ENCODE results near the gene OBI1. TPM values are rescaled to one million over a fixed set of nuclear protein-coding genes. Genes with fewer than 3 reads are reported as not detected.

Gene OBI1
- total and polyA plus RNA-seq, 10 of the 15 experiments (the other 5 are each of a cell fraction or from before 2014, with no cell fraction given): 15.5 to 34.2 (median 22.0) TPM

GRCh38 chr13:78594456-78594975 lies 64.4 kb downstream of the OBI1 start:
- H3K9me3 ChIP-seq (replicated peaks; ENCODE audit: control insufficient read depth, insufficient read depth, low read length): no peaks in the 10 kb centered on the region; the same call in 2 of the 3 replicates
- ChIA-PET POLR2A (no interaction called here), CTCF (no interaction called here), SMC1A (ENCODE audit: uncharacterized antibody, unreplicated experiment) (interaction anchor here (0.5 kb wide), 1 partner anchor 62 kb away, joined by 3 read pairs; no protein-coding TSS in a partner anchor), RAD21 (ENCODE audit: unreplicated experiment) (no interaction called here)
- no peak overlapping the region for H3K4me3 ChIP-seq
- no peak for ATAC-seq
- in situ Hi-C loops (cut with MboI) (no loop called here), intact Hi-C loops (cut with micrococcal nuclease; ENCODE audit: unreplicated experiment) (loop anchor here (10.0 kb wide), 1 partner anchor 390 kb away; no protein-coding TSS in a partner anchor)
- H3K9ac ChIP-seq (ENCODE audit: control insufficient read depth, insufficient read depth, low read length): no peak overlapping the region
- no peaks in the 10 kb centered on the region; the same call in 1 of the 2 replicates for H3K4me1 ChIP-seq (ENCODE audit: control insufficient read depth, insufficient read depth, low read length)
- no peaks in the 10 kb centered on the region for H3K79me2 ChIP-seq (ENCODE audit: control insufficient read depth, insufficient read depth, low read length)
- 7% methylated on average over 8 of the region's 8 CpGs for WGBS (ENCODE audit: insufficient coverage, insufficient replicate concordance, low lambda C conversion rate, missing lambda C conversion rate)
- no peak overlapping the region for H3K27ac ChIP-seq (ENCODE audit: control insufficient read depth, insufficient read depth)
- no peaks in the 10 kb centered on the region for H4K20me1 ChIP-seq (ENCODE audit: control insufficient read depth, insufficient read depth)
- no peak for DNase-seq (ENCODE audit: low read depth, low spot score)
- no TSS peak for BruUV-seq (replicated peaks)
- no peaks in the 10 kb centered on the region for H3K36me3 ChIP-seq (ENCODE audit: control insufficient read depth in 2 of 2, insufficient read depth in 2 of 2, low read length in 1 of 2)
- H3K4me2 ChIP-seq (ENCODE audit: control insufficient read depth, insufficient read depth): no peak overlapping the region
- FAIRE-seq: no peak
- H3K27me3 ChIP-seq (replicated peaks in 1 of 2; ENCODE audit: control insufficient read depth in 2 of 2, insufficient read depth in 2 of 2, low read length in 1 of 2): peaks cover 12 to 26% of the 10 kb centered on the region in 2 experiments
- TF ChIP-seq TCF12 (IDR thresholded peaks at IDR 0.05; ENCODE audit: low read depth, low read length): no peak
- no peak for TF ChIP-seq PAX8 (IDR thresholded peaks at IDR 0.05)
- TF ChIP-seq, protein P1, sequence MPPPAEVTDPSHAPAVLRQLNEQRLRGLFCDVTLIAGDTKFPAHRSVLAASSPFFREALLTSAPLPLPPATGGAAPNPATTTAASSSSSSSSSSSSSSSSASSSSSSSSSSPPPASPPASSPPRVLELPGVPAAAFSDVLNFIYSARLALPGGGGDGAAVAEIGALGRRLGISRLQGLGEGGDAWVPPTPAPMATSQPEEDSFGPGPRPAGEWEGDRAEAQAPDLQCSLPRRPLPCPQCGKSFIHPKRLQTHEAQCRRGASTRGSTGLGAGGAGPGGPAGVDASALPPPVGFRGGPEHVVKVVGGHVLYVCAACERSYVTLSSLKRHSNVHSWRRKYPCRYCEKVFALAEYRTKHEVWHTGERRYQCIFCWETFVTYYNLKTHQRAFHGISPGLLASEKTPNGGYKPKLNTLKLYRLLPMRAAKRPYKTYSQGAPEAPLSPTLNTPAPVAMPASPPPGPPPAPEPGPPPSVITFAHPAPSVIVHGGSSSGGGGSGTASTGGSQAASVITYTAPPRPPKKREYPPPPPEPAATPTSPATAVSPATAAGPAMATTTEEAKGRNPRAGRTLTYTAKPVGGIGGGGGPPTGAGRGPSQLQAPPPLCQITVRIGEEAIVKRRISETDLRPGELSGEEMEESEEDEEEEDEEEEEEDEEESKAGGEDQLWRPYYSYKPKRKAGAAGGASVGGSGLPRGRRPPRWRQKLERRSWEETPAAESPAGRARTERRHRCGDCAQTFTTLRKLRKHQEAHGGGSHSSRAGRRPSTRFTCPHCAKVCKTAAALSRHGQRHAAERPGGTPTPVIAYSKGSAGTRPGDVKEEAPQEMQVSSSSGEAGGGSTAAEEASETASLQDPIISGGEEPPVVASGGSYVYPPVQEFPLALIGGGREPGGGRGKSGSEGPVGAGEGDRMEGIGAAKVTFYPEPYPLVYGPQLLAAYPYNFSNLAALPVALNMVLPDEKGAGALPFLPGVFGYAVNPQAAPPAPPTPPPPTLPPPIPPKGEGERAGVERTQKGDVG (CRISPR knock-in tag; IDR thresholded peaks at IDR 0.05): no peak
- no peak for TF ChIP-seq HDGF (IDR thresholded peaks at IDR 0.05)
- no peak for TF ChIP-seq BCL11A (IDR thresholded peaks at IDR 0.05; ENCODE audit: low read depth, low read length)
- TF ChIP-seq RB1 (IDR thresholded peaks at IDR 0.05; ENCODE audit: borderline replicate concordance): no peak
- TF ChIP-seq EGR1 (IDR thresholded peaks at IDR 0.05; ENCODE audit: borderline replicate concordance in 1 of 2, low read depth in 2 of 2, low read length in 2 of 2): no peak
- no peak for TF ChIP-seq SMC3 (IDR thresholded peaks at IDR 0.05; ENCODE audit: borderline replicate concordance, low read length)
- TF ChIP-seq POLR2A (IDR thresholded peaks at IDR 0.05; ENCODE audit: low read depth, low read length): no peak
- no peak overlapping the region for H2AFZ ChIP-seq (ENCODE audit: control insufficient read depth, low read depth, low read length)
